ENCODE measurements around the gene RAP1GAP2. TPM values are rescaled to one million over a fixed set of nuclear protein-coding genes. Genes with fewer than 3 reads are reported as not detected.
A peak's percentile ranks its signal among the peaks of the same experiment; 100 is the strongest.
"Not testable (repeated sequence)": the region's sequence is repeated elsewhere in the genome, so short reads cannot be mapped to it uniquely, and the experiment has no call there.

RAP1GAP2 gene
- total RNA-seq, 1 donor from 2014 or later = 1.0 TPM

- not testable (repeated sequence) for DNase-seq (ENCODE audit: low read depth in 2 of 2)
These were observed 10.9 kb upstream of the RAP1GAP2 start for GRCh38 chr17:2785376-2785775.

- peak; percentile 22 to 73 for DNase-seq (ENCODE audit: low read depth in 2 of 2)
These were observed 9.9 kb upstream of the RAP1GAP2 start for GRCh38 chr17:2786176-2786881.

GRCh38 chr17:2789700-2790099 lies 6.5 kb upstream of the RAP1GAP2 start:
- DNase-seq (ENCODE audit: low read depth in 2 of 2) = no peak

- no peak for DNase-seq (ENCODE audit: low read depth in 2 of 2)
These were observed 3.7 kb upstream of the RAP1GAP2 start for GRCh38 chr17:2792366-2793169.

GRCh38 chr17:2794111-2794803 lies 2.0 kb upstream of the RAP1GAP2 start:
- DNase-seq (ENCODE audit: low read depth in 2 of 2) = no peak

- DNase-seq (ENCODE audit: low read depth in 2 of 2) = no peak
These were observed 636 bp upstream of the RAP1GAP2 start for GRCh38 chr17:2795441-2796163.

- DNase-seq (ENCODE audit: low read depth in 2 of 2) = no peak
These were observed 988 bp downstream of the RAP1GAP2 start for GRCh38 chr17:2797226-2797625.

- no peak for DNase-seq (ENCODE audit: low read depth in 2 of 2)
These were observed 1.4 kb downstream of the RAP1GAP2 start for GRCh38 chr17:2797637-2798036.

GRCh38 chr17:2798188-2798587 lies 1.9 kb downstream of the RAP1GAP2 start:
- DNase-seq (ENCODE audit: low read depth in 2 of 2) = no peak

- DNase-seq (ENCODE audit: low read depth in 2 of 2) = no peak
These were observed 2.4 kb downstream of the RAP1GAP2 start for GRCh38 chr17:2798678-2799077.

GRCh38 chr17:2799653-2800052 lies 3.4 kb downstream of the RAP1GAP2 start:
- DNase-seq (ENCODE audit: low read depth in 2 of 2) = no peak

- DNase-seq (ENCODE audit: low read depth in 2 of 2) = no peak
These were observed 4.1 kb downstream of the RAP1GAP2 start for GRCh38 chr17:2800367-2800766.

- no peak for DNase-seq (ENCODE audit: low read depth in 2 of 2)
These were observed 5.6 kb downstream of the RAP1GAP2 start for GRCh38 chr17:2801841-2802240.

GRCh38 chr17:2802574-2802973 lies 6.3 kb downstream of the RAP1GAP2 start:
- no peak for DNase-seq (ENCODE audit: low read depth in 2 of 2)

GRCh38 chr17:2803386-2803785 lies 7.1 kb downstream of the RAP1GAP2 start:
- no peak for DNase-seq (ENCODE audit: low read depth in 2 of 2)

- no peak for DNase-seq (ENCODE audit: low read depth in 2 of 2)
These were observed 7.7 kb downstream of the RAP1GAP2 start for GRCh38 chr17:2803971-2804370.

GRCh38 chr17:2804912-2805311 lies 8.7 kb downstream of the RAP1GAP2 start:
- DNase-seq (ENCODE audit: low read depth in 2 of 2) = no peak

GRCh38 chr17:2805961-2806360 lies 9.7 kb downstream of the RAP1GAP2 start:
- DNase-seq (ENCODE audit: low read depth in 2 of 2) = no peak

GRCh38 chr17:2808367-2809335 lies 12.4 kb downstream of the RAP1GAP2 start:
- DNase-seq (ENCODE audit: low read depth in 2 of 2) = no peak

- no peak for DNase-seq (ENCODE audit: low read depth in 2 of 2)
These were observed 13.1 kb downstream of the RAP1GAP2 start for GRCh38 chr17:2809337-2809736.

All from dermis microvascular lymphatic vessel endothelial cell (primary cell).